GM19193 (cell line): ENCODE results near the gene IRF4.

Experiments used
- POLR2A ChIP-seq: IDR thresholded peaks from 4 replicates; pipeline ENCODE4 v1.6.1; 2011; ENCODE audit not compliant: insufficient read depth, insufficient read length; ENCODE audit errors: extremely low read depth

The IRF4 gene

DNA sequence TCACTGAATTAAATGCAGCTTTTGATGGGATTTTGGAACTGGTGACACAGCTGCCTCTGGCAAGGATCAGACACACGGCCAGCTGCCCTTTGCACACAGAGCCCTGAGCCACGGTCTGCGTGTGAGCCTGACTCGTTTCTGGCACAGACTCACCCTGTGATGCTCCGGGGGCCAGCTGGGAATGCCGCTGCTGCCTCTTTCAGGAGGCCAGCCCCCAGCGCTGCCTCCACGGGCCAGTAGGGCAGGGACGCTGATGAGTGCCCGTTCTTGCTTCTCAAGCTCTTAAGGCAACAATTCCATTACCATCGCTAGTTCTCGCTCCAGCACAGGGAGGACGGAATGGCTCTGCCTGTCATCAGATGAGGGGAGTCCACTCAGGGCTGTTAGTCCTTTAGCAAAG is 61.6 kb downstream of the IRF4 start:
- TF ChIP-seq POLR2A = no peak

DNA sequence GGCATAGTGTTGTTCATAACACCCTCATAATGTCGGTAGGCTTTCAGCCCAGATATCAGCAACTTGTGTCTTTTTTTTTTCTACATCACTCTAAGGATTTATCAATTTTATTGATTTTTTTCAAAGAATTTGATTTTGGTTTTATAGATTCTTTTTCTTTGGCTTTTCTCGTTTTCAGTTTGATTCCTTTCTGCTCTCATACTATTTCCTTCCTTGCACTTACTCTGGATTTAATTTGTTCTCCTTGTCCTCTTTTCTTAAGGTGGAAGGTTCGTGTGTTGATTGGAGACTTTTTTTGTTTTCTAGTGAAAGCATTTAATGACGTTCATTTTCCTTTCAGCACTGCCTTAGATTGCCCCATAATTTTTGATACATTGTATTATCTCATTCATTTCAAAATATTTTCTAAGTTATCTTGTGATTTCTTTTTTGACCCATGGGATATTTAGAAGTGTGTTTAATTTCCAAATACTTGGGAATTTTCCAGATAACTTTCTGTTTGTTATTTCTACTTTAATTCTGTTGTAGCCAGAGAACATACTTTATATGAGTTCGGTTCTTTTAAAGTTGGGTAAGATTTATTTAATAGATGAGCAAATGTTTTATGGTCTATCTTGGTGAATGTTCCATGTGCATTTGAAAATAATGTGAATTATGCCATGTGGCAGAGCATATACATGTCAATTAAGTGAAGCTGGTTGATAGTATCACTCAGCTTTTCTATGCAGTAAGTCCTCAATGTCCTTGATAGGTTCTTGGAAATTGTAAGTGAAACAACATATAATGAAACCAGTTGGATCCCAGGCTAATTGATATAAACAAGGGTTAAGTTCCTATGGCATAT is 62.8 kb downstream of the IRF4 start:
- no peak for TF ChIP-seq POLR2A

DNA sequence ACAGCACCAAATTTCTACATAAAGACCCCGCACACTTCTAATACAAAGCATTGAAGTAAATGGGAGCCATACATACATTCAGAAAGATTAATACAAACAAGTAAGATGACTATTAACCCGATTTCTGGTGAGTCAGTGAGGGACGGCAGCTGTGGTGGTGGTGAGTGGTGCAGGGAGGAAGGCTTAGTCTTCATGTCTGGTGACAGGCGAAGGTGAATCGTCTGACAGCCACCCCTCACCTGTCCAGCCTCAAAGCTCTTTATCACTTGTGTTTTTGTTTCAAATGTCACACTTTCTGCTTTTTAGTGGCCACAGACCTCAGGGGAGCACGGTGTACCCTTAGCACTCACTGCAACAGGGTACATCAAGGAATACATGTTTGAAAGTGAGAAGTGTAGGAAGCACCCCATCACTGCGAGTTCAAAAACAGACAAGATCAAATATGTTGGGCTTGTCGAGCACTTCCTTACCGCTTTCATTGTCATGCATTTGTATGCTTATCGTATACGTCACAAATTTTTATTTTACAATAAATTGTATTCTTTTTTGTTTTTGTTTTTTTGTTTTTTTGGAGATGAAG is 63.5 kb downstream of the IRF4 start:
- TF ChIP-seq POLR2A = no peak

DNA sequence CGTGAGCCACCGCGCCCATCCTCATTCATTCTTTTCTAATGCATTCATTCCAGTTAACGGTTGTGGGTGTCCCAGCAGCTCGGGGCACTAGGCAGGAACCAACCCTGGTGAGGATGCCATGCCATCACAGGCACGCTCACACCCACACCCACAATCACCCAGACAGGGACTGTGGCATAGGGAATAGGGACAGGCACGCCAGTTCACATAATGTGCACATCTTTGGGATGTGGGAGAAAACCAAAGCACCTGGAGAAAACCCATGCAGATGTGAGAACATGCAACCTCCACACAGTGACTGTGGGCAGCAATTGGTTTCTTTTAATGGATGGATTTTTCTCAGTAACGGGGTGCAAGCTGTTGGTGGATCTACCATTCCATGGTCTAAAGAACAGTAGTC is 64.3 kb downstream of the IRF4 start:
- TF ChIP-seq POLR2A = no peak

DNA sequence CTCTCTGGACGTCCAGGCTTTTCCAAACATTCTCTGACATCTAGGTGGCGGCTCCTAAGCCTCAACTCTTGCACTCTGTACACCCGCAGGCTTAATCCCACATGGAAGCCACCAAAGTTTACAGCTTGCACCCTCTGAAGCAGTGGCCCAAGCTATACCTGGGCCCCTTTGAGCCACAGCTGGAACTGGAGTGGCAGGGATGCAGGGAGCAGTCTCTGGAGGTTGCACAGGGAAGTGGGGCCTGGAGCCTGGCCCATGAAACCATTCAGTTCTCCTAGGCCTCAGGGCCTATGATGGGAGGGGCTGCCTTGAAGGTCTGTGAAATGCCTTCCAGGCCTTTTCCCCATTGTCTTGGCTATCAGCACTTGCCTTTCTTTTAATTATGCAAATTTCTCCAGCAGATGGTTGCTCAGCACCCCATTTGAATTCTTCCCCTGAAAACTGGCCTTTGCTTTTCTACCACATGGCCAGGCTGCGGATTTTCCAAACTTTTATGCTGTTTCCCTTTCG is 64.9 kb downstream of the IRF4 start:
- TF ChIP-seq POLR2A = no peak

DNA sequence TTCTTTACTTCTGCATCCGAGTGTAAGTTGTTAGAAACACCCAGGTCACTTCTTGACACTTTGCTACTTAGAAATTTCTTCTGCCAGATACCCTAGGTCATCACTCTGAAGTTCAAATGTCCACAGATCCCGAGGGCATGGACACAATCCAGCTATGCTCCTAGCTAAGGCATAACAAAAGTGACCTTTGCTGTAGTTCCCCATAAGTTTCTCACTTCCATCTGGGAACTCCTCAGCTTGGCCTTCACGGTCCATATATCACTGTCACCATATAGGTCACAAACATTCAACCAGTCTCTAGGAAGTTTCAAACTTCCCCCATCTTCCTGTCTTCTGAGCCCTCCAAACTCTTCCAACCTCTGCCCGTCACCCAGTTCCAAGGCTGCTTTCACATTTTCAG is 65.3 kb downstream of the IRF4 start:
- no peak for TF ChIP-seq POLR2A
